D721Med (cell line): ENCODE measurements around the gene PDZRN3.

Experiments
- DNase-seq: peaks from one replicate; pipeline ENCODE4 v3.0.0; 2011; ENCODE audit warnings: low spot score; ENCODE audit not compliant: insufficient read length
- FAIRE-seq: peaks from 2 replicates; lab custom pipeline; 2011; peaks lifted over from hg19 to GRCh38; lab: Jason Lieb, UNC
- CTCF ChIP-seq: IDR thresholded peaks from 2 replicates; pipeline ENCODE4 v1.5.1; 2012; ENCODE audit warnings: mild to moderate bottlenecking, control low read depth; ENCODE audit not compliant: insufficient read depth; ENCODE audit errors: missing control alignments

The PDZRN3 gene

GRCh38 chr3:73459711-73460110, 165.0 kb downstream of the PDZRN3 start:
- DNase-seq (no peak), FAIRE-seq (no peak)
- no peak for TF ChIP-seq CTCF

DNA sequence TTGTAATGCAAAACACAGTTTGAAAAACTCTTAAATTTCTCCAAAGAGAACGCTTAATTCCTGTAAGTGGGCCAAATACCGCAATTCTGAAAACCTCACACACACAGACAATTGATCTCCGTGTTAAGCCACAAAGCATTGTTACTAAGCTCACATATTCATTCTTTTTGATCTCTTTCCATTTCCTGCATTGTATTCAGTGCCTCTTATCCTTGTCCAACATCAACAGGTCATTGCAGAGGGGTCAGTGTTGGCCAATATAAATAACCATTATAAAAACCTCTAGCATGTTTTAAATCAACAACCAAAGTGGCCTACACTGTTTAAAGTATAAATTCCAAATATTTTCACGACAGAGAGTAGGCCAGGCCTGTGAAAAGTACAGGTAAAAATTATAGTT, 171.1 kb downstream of the PDZRN3 start:
- DNase-seq (no peak), FAIRE-seq (no peak)
- no peak for TF ChIP-seq CTCF

DNA sequence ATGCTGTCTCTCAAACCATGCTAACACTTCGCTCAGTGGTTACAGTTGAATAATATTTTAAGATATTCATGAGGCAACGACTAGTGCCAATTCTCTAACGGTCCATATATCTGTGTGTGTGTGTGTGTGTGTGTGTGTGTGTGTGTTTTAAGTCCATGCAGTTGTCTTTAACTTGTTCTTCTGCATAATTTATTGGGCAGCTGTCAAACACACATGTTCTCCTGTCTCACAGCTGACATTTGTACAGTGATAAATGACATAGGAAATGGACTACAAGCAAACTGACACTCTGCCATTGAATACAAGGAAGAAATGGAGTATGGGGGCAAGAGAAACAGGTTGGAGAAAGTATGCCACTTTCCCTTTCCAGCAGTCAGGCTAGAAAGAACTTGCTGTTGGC, 172.0 kb downstream of the PDZRN3 start:
- DNase-seq (no peak), FAIRE-seq (no peak)
- no peak for TF ChIP-seq CTCF

- TF ChIP-seq CTCF, result no peak
- FAIRE-seq (no peak), DNase-seq (no peak)
These were observed 173.3 kb downstream of the PDZRN3 start for GRCh38 chr3:73451301-73451944.

DNA sequence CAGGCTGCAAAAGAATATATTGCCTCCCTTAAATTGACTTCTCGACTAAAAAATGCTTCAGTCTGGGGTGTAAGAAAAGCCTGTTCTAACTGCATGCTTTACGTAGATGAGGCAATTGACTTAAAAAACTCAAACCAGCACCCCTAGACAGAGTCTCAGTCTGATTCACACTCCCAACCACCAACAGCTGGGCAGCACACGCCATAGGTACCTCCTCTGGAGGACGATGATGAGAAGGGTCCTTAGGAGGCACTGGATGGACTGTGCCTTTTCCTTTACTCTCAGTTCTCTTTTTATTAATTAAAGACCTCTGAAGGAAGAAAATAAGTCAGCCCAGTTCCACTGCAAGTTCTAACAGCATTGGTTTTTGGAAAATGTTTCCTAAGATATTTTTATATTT, 175.0 kb downstream of the PDZRN3 start:
- DNase-seq (no peak), FAIRE-seq (no peak)
- no peak for TF ChIP-seq CTCF

GRCh38 chr3:73448761-73449301, 175.9 kb downstream of the PDZRN3 start:
- FAIRE-seq (no peak), DNase-seq (no peak)
- no peak for TF ChIP-seq CTCF

DNA sequence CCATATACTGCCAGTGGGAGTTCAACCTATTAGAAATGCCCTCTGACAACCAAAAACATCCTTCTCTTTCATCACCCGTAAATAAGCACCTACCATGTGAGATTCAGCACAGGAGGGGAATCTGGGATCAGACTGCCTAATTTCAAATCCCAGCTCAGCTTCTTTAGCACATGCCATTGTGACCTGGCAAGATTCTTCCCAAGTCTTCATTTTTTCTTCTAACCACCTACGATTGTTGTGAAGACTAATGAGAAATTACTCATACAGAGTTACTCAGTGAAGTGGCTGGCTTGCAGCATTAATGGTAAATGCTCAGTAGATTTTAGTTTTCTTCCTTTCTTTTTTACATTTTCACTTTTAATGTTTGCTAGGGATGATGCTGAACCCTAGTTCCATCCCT, 176.7 kb downstream of the PDZRN3 start:
- FAIRE-seq (no peak), DNase-seq (no peak)
- TF ChIP-seq CTCF, result no peak
